SK-N-SH (cell line): ENCODE results near the gene RNF157. TPM values are rescaled to one million over a fixed set of nuclear protein-coding genes. Genes with fewer than 3 reads are reported as not detected.

Source experiments
- CTCF ChIA-PET: fragments of 300-600, 350-600 bp; formaldehyde crosslinking; extraction: SDS; loops from one replicate; lab custom pipeline; 2021; lab: Yijun Ruan, JAX
- POLR2A ChIA-PET: fragments of 350-600 bp; sonication (Branson Sonifier 250); formaldehyde crosslinking; extraction: SDS; loops from one replicate; lab custom pipeline; 2020; ENCODE audit warnings: antibody characterized with exemption, inconsistent platforms; lab: Yijun Ruan, JAX
- DNase-seq: peaks from one replicate; pipeline ENCODE4 v3.0.0; 2012
- H2AFZ ChIP-seq: fragments of 200-600 bp; sonication (generic); 2 replicates; pipeline ENCODE4 v1.8.1; 2016; ENCODE audit warnings: antibody characterized with exemption, mild to moderate bottlenecking, low read depth
- H3F3A ChIP-seq: fragments of 200-600 bp; sonication (generic); replicated peaks from 2 replicates; pipeline ENCODE3; 2016; ENCODE audit warnings: antibody characterized with exemption, mild to moderate bottlenecking; ENCODE audit not compliant: insufficient read depth
- H3K27ac ChIP-seq, 2 experiments: fragments of 200-500 bp in 1 of 2; fragments of 200-600 bp in 1 of 2; sonication (Bioruptor generic) in 1 of 2; sonication (generic), shearing (Covaris generic) in 1 of 2; 2 replicates each; pipeline versions ENCODE4 v1.5.1 to v1.6.1; 2014 to 2016; ENCODE audit warnings: low read depth in 2 of 2, inconsistent platforms in 1 of 2, low read length in 1 of 2, mild to moderate bottlenecking in 1 of 2, mixed read lengths in 1 of 2
- H3K27me3 ChIP-seq: fragments of 200-600 bp; sonication (generic), shearing (Covaris generic); 2 replicates; pipeline ENCODE4 v1.6.1; 2016; ENCODE audit warnings: mixed run types; ENCODE audit not compliant: insufficient read depth
- H3K36me3 ChIP-seq, 2 experiments: fragments of 200-500 bp in 1 of 2; fragments of 200-600 bp in 1 of 2; sonication (Bioruptor generic) in 1 of 2; sonication (generic) in 1 of 2; replicated peaks in 1 of 2; 2 replicates each; pipeline versions ENCODE3 to v1.5.1; 2014 to 2016; ENCODE audit warnings: low read length in 1 of 2, mild to moderate bottlenecking in 1 of 2; ENCODE audit not compliant: insufficient read depth in 2 of 2, control insufficient read depth in 1 of 2
- H3K4me1 ChIP-seq, 2 experiments: fragments of 200-500 bp in 1 of 2; fragments of 200-600 bp in 1 of 2; sonication (Bioruptor generic) in 1 of 2; sonication (generic), shearing (Covaris generic) in 1 of 2; 2 replicates each; pipeline versions ENCODE4 v1.5.1 to v1.6.1; 2014 to 2016; ENCODE audit warnings: low read depth in 1 of 2, low read length in 1 of 2, mixed run types in 1 of 2; ENCODE audit not compliant: insufficient read depth in 2 of 2, control insufficient read depth in 1 of 2
- H3K4me2 ChIP-seq: fragments of 200-600 bp; sonication (generic), shearing (Covaris generic); 2 replicates; pipeline ENCODE4 v1.6.1; 2017; ENCODE audit warnings: mixed run types
- H3K4me3 ChIP-seq, 2 experiments: fragments of 200-500 bp in 1 of 2; fragments of 200-600 bp in 1 of 2; sonication (Bioruptor generic) in 1 of 2; sonication (generic), shearing (Covaris generic) in 1 of 2; 2 replicates each; pipeline versions ENCODE4 v1.5.1 to v1.8.1; 2014 to 2016; ENCODE audit warnings: low read depth in 2 of 2, inconsistent platforms in 1 of 2, low read length in 1 of 2, mild to moderate bottlenecking in 1 of 2, mixed read lengths in 1 of 2, moderate library complexity in 1 of 2
- H3K79me2 ChIP-seq: fragments of 200-600 bp; sonication (generic); 2 replicates; pipeline ENCODE4 v1.8.1; 2017; ENCODE audit warnings: mild to moderate bottlenecking; ENCODE audit not compliant: insufficient read depth
- H3K9ac ChIP-seq: fragments of 200-600 bp; sonication (generic); 2 replicates; pipeline ENCODE4 v1.6.1; 2017; ENCODE audit warnings: mixed run types
- H3K9me2 ChIP-seq: fragments of 200-600 bp; sonication (generic); 2 replicates; pipeline ENCODE4 v1.6.1; 2017; ENCODE audit warnings: mixed run types
- H3K9me3 ChIP-seq: fragments of 200-600 bp; sonication (generic); 2 replicates; pipeline ENCODE4 v1.6.1; 2017; ENCODE audit warnings: mixed run types, mild to moderate bottlenecking, moderate library complexity
- H4K20me1 ChIP-seq: fragments of 200-600 bp; sonication (generic); 2 replicates; pipeline ENCODE4 v1.6.1; 2017; ENCODE audit warnings: mild to moderate bottlenecking, mixed run types; ENCODE audit not compliant: insufficient read depth
- FOXM1 ChIP-seq: IDR thresholded peaks from 2 replicates; pipeline ENCODE4 v1.4.0; 2012; ENCODE audit warnings: low read depth, mild to moderate bottlenecking
- GABPA ChIP-seq: IDR thresholded peaks from 2 replicates; pipeline ENCODE4 v1.4.0; 2012; ENCODE audit warnings: low read depth, mild to moderate bottlenecking
- MXI1 ChIP-seq: IDR thresholded peaks from 2 replicates; pipeline ENCODE4 v1.6.1; 2012; ENCODE audit warnings: mild to moderate bottlenecking, low read depth, low read length, improper control_type of control experiment
- NFIC ChIP-seq: IDR thresholded peaks from 2 replicates; pipeline ENCODE4 v1.4.0; 2012; ENCODE audit warnings: borderline replicate concordance
- RAD21 ChIP-seq: IDR thresholded peaks from 2 replicates; pipeline ENCODE4 v1.6.1; 2012; ENCODE audit warnings: mild to moderate bottlenecking, low read length
- RXRA ChIP-seq: IDR thresholded peaks from 2 replicates; pipeline ENCODE4 v1.4.0; 2012; ENCODE audit warnings: low read depth, mild to moderate bottlenecking, borderline replicate concordance
- TCF12 ChIP-seq: IDR thresholded peaks from 2 replicates; pipeline ENCODE4 v1.4.0; 2012
- TEAD4 ChIP-seq: IDR thresholded peaks from 2 replicates; pipeline ENCODE4 v1.4.0; 2012; ENCODE audit warnings: mild to moderate bottlenecking, borderline replicate concordance; ENCODE audit not compliant: insufficient read depth
- YY1 ChIP-seq: IDR thresholded peaks from 2 replicates; pipeline ENCODE4 v1.4.0; 2012; ENCODE audit warnings: low read depth, mild to moderate bottlenecking
- WGBS: methylation state at CpG from one replicate; pipeline ENCODE4 v1.1.6; 2017; ENCODE audit warnings: low lambda C conversion rate; 5-methylcytosine and 5-hydroxymethylcytosine counted together
- polyA plus RNA-seq, 3 experiments: library from polyadenylated mRNA; depleted of rRNA; stranded (reverse); fragments of >200 nt; gene quantifications; 2 replicates each; pipeline ENCODE4 v1.2.3, GENCODE V29; 2012
- TF ChIP-seq, protein P1 (sequence below): IDR thresholded peaks from 2 replicates; pipeline ENCODE4 v1.4.0; 2012; ENCODE audit warnings: low read depth
- TF ChIP-seq, protein P2 (sequence below): fragments of 200-600 bp; sonication (generic); IDR thresholded peaks from 2 replicates; pipeline ENCODE4 v1.6.1; 2017; ENCODE audit warnings: antibody characterized with exemption, mild to moderate bottlenecking, moderate library complexity

Gene RNF157
- polyA plus RNA-seq, 1 of the 3 experiments (the other 2 are of a cell fraction), result 5.2 TPM

DNA sequence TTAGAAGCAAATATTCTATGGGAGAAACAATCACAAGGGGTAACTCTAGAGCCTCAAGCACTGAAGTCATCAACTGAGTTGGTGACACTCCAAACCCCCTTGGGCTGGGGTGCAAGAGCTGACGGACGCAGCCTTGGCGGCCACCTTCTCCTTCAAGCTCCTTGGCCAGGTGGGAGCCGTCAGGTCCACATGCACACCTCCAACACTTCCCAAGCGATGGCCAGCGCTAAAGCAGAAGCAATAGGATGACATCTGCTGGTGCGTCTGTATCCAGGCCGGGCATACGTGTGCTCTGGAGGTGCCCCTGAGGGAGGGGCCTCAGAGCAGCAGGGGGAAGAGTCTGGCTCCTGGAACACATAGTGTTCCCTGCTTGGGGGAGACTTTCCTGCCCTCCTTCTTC lies 87.1 kb downstream of the RNF157 start:
- H3K4me1 ChIP-seq, result no peaks in the 10 kb centered on the region
- no peak overlapping the region for H3K27ac ChIP-seq
- no peak for TF ChIP-seq TCF12
- TF ChIP-seq, protein P1, sequence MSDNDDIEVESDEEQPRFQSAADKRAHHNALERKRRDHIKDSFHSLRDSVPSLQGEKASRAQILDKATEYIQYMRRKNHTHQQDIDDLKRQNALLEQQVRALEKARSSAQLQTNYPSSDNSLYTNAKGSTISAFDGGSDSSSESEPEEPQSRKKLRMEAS, result no peak
- no peak for TF ChIP-seq MXI1
- TF ChIP-seq RXRA, result no peak
- no peak for TF ChIP-seq YY1
- TF ChIP-seq GABPA, result no peak
- ChIA-PET CTCF (interaction anchor here (1.2 to 16.5 kb wide), 7 partner anchors 11 to 139 kb away, joined by 4 to 119 read pairs (median 6); no protein-coding TSS in a partner anchor), POLR2A (interaction anchor here (1.0 kb wide), 1 partner anchor 10 kb away, joined by 3 read pairs; no protein-coding TSS in a partner anchor)
- H3K36me3 ChIP-seq, result peaks cover 0 to 7% of the 10 kb centered on the region in 2 experiments
- H3K4me2 ChIP-seq, result no peak overlapping the region
- no peak overlapping the region for H2AFZ ChIP-seq
- H3K27me3 ChIP-seq, result no peaks in the 10 kb centered on the region
- no peak overlapping the region for H3K4me3 ChIP-seq
- no peaks in the 10 kb centered on the region for H4K20me1 ChIP-seq
- 96% methylated on average over 9 of the region's 9 CpGs for WGBS
- no peaks in the 10 kb centered on the region for H3F3A ChIP-seq
- H3K9me3 ChIP-seq, result no peaks in the 10 kb centered on the region
- H3K9ac ChIP-seq, result no peak overlapping the region
- no peaks in the 10 kb centered on the region for H3K9me2 ChIP-seq
- DNase-seq, result no peak
- H3K79me2 ChIP-seq, result no peaks in the 10 kb centered on the region

DNA sequence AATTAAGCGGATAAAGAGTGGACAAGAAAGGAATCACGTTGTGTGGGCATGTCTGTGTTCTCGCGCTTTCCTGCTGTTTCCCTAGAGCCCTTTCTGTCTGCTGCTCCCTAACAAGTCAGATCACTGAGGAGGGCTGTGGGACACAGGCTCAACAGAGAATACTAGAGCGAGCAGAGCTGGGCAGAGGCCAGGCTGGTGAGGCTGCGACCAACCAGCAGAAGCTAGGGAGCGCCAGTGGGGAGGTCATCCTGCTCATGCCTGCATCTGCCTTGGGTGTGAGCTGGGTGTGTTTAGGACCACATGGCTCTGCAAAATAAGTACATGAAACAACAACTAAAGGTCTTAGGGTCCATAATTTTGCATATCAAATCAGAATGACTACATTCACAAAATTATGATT lies 87.7 kb downstream of the RNF157 start:
- ChIA-PET POLR2A (interaction anchor here (1.0 kb wide), 1 partner anchor 10 kb away, joined by 3 read pairs; no protein-coding TSS in a partner anchor), CTCF (interaction anchor here (1.1 to 16.5 kb wide), 8 partner anchors 10 to 138 kb away, joined by 3 to 119 read pairs (median 6); no protein-coding TSS in a partner anchor)
- Histone ChIP-seq H3K79me2 (no peaks in the 10 kb centered on the region), H3K36me3 (peaks cover 0 to 3% of the 10 kb centered on the region in 2 experiments), H3K27me3 (no peaks in the 10 kb centered on the region), H3F3A (no peaks in the 10 kb centered on the region), H3K4me2 (no peak overlapping the region), H3K9me3 (no peaks in the 10 kb centered on the region), H4K20me1 (no peaks in the 10 kb centered on the region), H3K4me3 (no peak overlapping the region), H3K9me2 (no peaks in the 10 kb centered on the region), H3K27ac (no peak overlapping the region), H3K4me1 (no peaks in the 10 kb centered on the region), H2AFZ (no peak overlapping the region), H3K9ac (no peak overlapping the region)
- no peak for DNase-seq
- WGBS, result 90% methylated on average over 7 of the region's 7 CpGs
- no peak for TF ChIP-seq FOXM1
- no peak for TF ChIP-seq YY1
- TF ChIP-seq RAD21, result no peak
- TF ChIP-seq NFIC, result no peak
- TF ChIP-seq TEAD4, result no peak
- TF ChIP-seq, protein P2, sequence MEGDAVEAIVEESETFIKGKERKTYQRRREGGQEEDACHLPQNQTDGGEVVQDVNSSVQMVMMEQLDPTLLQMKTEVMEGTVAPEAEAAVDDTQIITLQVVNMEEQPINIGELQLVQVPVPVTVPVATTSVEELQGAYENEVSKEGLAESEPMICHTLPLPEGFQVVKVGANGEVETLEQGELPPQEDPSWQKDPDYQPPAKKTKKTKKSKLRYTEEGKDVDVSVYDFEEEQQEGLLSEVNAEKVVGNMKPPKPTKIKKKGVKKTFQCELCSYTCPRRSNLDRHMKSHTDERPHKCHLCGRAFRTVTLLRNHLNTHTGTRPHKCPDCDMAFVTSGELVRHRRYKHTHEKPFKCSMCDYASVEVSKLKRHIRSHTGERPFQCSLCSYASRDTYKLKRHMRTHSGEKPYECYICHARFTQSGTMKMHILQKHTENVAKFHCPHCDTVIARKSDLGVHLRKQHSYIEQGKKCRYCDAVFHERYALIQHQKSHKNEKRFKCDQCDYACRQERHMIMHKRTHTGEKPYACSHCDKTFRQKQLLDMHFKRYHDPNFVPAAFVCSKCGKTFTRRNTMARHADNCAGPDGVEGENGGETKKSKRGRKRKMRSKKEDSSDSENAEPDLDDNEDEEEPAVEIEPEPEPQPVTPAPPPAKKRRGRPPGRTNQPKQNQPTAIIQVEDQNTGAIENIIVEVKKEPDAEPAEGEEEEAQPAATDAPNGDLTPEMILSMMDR, result no peak
